Head of caudate nucleus (tissue), 42 donors: ENCODE measurements around the gene LTBP1.
"Not testable (repeated sequence)": the region's sequence is repeated elsewhere in the genome, so short reads cannot be mapped to it uniquely, and the experiment has no call there.

ENCODE experiments used
- DNase-seq, 42 donors: peaks; one replicate each; pipeline versions ENCODE4 v3.0.0 to v3.0.0-alpha.2; 2020 to 2021; ENCODE audit warnings: mixed read lengths in 7 of 42
- intact Hi-C: fragments of 100-400 bp; cut with DNase I; formaldehyde crosslinking; loops from one replicate; pipeline ENCODE4 v1.15.0; 2022

The LTBP1 gene, protein sequence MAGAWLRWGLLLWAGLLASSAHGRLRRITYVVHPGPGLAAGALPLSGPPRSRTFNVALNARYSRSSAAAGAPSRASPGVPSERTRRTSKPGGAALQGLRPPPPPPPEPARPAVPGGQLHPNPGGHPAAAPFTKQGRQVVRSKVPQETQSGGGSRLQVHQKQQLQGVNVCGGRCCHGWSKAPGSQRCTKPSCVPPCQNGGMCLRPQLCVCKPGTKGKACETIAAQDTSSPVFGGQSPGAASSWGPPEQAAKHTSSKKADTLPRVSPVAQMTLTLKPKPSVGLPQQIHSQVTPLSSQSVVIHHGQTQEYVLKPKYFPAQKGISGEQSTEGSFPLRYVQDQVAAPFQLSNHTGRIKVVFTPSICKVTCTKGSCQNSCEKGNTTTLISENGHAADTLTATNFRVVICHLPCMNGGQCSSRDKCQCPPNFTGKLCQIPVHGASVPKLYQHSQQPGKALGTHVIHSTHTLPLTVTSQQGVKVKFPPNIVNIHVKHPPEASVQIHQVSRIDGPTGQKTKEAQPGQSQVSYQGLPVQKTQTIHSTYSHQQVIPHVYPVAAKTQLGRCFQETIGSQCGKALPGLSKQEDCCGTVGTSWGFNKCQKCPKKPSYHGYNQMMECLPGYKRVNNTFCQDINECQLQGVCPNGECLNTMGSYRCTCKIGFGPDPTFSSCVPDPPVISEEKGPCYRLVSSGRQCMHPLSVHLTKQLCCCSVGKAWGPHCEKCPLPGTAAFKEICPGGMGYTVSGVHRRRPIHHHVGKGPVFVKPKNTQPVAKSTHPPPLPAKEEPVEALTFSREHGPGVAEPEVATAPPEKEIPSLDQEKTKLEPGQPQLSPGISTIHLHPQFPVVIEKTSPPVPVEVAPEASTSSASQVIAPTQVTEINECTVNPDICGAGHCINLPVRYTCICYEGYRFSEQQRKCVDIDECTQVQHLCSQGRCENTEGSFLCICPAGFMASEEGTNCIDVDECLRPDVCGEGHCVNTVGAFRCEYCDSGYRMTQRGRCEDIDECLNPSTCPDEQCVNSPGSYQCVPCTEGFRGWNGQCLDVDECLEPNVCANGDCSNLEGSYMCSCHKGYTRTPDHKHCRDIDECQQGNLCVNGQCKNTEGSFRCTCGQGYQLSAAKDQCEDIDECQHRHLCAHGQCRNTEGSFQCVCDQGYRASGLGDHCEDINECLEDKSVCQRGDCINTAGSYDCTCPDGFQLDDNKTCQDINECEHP (N-terminal part only)

DNA sequence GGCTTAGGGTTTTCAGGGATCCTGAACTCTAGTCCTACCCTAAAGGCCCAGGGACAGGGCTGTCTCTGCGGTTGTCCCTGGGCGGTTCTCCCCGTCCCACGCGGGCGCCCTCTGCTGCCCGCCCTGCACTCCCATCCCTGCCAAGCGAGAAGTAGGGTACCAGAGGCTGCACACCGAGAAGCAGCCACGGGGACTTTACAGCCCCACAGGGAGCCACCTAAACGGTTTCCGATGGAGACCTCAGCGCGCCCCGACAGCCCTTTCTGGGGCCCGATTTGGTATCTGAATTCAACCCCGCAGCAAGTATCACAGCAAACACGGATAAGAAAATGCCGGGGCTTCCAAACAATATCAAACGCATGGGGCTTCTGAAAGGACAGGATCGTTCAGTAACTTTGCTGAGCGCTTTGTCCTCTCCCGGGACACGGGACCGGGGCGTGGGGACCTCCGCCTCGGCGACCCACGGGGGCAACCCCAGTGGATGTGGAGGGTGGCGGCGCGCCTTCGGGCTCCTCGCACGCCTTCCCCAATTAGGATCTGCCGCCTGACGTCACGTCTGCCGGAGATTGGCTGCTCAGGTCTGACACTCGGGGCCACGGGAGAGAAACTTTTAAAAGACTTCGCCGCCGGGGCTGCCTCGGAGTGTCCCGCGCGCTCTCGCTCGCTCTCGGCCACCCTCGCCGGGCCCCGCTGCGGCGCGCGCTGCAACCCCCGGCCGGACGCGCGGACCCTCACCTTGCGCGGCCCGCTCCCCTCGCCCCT, at the start of gene LTBP1:
LTBP1 (plus strand) TSS at position 640 of the 762 bp plus-strand sequence. CDS start 372 bp downstream, outside the sequence.
- intact Hi-C loops: loop anchor here (5.0 to 10.0 kb wide), 2 partner anchors 78 to 174 kb away; no protein-coding TSS in a partner anchor
- peak; percentile 53 to 88 (median 72) for DNase-seq

DNA sequence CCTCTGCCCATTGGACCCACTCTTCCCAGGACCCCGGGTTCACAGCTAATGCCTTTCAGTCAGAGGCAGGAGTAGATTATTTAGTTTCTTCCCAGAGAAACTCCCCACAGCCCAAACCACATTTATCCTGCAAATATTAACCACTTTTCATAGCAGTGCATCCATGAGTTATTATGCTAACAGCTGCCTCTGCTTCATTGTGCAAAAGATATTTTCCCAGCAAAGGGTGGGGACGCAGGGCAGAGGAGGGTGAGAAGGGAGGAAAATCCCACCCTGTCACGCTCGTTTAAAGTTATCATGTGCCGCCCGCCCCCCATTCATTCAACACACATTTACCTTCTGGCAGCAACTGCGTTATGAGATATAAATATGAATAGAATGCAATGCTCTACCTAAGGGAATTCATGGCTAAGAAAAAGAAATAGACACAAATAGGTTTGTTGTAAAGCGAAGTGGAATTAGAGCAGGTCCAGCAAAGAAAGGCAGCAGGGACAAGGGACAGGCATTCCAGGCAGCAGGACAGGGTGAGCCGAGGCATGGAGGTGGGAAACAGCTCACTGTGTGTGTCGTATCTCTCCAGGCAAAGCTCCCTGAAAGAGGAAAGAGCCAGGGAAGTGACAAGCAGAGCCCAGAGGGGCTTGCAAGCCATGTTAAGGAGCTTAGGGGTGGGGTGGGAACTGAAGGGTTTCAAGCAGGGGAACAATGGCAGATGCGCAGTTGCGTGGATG, 46.3 kb upstream of the LTBP1 start:
- intact Hi-C loops: no loop called here
- no peak for DNase-seq

GRCh38 chr2:32901313-32901712, 45.4 kb upstream of the LTBP1 start:
- DNase-seq: no peak
- intact Hi-C loops: no loop called here

DNA sequence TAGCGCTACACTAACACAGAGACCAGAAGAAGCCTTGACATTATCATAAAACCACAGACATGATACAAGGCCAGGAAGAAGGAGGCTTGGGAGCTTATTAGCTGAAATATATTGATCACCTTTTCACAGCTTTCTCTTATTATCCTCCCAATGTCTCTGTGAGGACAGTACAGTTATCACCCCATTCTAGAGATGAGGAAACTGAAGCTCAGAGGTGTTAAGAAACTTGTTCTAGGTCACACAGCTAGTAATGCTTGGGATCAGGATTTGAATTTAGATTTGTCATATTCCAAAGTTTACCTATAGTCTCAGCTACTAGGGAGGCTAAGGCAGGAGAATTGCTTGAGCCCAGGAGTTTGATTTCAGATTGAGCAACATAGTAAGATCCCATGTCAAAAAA, 44.6 kb upstream of the LTBP1 start:
- no peak for DNase-seq
- intact Hi-C loops: no loop called here

DNA sequence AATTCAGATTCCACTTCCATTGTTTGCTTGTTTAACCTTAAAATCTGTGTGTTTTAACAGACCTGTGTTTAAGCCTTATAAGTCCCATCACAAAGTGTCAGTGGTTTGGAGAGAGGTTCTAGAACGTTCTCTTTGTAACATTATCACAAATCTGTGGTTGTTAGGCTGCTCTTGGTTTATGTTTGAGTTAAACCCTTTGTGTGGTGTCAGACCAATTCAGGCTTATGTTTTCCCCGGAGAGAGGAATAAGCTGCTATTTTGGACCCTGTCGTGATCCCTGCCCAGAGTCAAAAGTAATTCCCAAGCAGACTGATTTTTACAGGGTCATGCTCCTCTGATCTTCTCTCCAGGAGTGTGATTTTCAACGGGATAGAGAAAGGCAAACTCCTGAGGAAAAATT, 43.8 kb upstream of the LTBP1 start:
- intact Hi-C loops: no loop called here
- no peak for DNase-seq

- DNase-seq: no peak
- intact Hi-C loops: no loop called here
Measured at GRCh38 chr2:32904074-32904473, 42.7 kb upstream of the LTBP1 start.

GRCh38 chr2:32904751-32905150, 42.0 kb upstream of the LTBP1 start:
- intact Hi-C loops: no loop called here

DNA sequence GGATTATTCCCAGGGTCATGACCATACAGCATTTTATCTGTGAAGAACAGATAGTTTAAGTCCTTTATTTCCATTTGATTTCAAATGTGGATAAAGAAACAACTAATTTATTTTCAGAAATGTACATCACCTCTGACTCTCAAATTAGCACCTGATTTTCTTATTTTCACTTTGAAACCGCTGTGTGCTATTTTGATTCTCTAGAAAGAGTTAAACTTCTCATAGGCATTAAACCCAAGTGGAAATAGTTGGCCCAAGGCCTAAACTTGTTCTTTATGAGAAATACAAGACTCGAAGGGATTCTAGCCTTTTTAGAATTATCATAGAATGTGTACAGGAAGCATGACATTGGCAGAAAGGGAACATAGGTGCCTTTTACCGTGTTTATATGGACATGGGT, 41.5 kb upstream of the LTBP1 start:
- intact Hi-C loops: no loop called here
- no peak for DNase-seq

More at GRCh38 chr2:32904751-32905150, 42.0 kb upstream of the LTBP1 start:
- DNase-seq: no peak

DNA sequence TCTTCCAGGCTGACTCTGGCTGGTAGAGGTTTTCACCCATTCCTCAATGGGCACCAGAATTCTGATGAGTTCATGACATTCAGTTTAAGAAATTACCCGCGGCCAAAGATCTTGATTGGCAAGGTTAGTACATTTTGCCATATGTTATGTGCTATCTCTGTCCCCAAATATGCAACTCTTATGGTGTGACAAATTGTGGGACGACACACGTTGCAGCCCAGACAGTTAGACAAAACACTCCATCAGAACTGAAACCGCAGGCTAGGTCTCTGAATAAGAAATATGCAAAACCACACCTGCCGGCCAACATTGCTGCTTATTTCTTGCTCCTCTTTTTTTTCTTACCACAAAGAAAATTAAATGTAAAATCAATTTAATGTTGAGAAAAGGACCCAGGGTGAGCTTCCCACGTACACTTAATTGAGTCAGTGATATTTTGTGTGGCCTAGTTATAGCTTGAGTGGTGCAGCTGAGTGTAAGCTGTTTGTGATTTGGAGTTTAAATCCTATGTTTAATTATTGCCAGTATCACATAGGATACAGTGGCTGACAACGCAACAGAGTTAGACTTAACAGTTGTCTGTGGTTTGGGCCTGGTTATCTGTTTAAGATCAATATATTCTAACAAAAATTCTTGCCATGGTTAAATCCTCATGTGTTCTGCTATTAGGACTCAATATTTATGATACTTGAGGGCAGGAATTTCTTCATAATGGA, 35.7 kb upstream of the LTBP1 start:
- intact Hi-C loops: no loop called here
- no peak for DNase-seq

DNA sequence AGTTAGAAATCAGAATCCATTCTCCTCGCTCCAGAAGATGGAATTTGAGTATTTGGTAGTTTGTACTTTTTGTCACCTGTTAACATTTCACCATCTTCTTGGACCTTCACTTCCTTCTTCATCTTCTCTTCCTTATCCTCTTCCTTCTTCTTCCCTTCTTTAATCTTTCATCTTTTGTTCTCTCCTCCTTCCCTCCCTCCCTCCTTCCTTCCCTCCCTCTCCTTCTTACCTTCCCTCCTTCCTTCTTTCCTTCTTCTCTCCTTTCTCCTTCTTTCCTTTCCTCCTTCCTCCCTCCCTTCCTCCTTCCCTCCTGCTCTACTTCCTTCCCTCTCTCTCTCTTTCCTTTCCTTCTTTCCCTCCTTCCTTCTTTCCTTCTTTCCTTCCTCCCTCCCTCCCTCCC, 31.1 kb upstream of the LTBP1 start:
- no peak for DNase-seq
- intact Hi-C loops: no loop called here

DNA sequence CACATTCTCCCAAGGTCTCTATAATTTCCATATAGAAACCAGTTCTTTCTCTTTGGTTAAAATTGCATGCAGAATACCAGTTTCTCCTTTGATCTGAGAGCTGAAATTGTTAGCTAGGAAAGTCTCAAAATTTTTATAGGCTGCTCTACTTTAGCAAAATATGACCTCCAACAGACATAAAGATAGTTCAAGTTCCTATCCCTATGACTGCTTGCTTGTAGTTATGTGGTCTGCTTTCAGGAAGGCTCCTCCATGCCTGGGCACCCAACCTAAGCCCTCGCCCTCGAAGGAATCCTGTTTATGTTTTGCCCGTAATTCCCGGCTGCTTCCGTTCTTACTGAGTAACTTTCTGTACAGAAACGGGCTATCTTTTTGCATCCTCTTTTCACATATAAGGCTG, 28.0 kb upstream of the LTBP1 start:
- intact Hi-C loops: no loop called here
- no peak for DNase-seq

DNA sequence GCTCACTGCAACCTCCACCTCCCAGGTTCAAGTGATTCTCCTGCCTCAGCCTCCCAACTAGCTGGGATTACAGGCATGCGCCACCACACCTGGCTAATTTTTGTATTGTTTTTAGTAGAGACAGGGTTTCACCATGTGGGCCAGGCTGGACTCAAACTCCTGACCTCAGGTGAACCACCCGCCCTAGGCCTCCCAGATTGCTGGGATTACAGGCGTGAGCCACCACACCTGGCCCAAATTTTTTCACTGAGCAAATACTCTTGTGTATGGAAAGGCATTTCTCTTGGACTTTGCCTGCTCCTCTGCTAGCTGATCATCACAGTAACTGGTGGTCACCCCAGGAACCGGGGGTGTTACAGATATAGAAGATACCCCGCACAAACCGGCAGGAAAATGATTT, 26.9 kb upstream of the LTBP1 start:
- DNase-seq, intact Hi-C loops: not testable (repeated sequence)

- DNase-seq, intact Hi-C loops: not testable (repeated sequence)
Measured at GRCh38 chr2:32921486-32921885, 25.3 kb upstream of the LTBP1 start.

- intact Hi-C loops: no loop called here
- no peak for DNase-seq
Measured at GRCh38 chr2:32922501-32922900, 24.3 kb upstream of the LTBP1 start.

DNA sequence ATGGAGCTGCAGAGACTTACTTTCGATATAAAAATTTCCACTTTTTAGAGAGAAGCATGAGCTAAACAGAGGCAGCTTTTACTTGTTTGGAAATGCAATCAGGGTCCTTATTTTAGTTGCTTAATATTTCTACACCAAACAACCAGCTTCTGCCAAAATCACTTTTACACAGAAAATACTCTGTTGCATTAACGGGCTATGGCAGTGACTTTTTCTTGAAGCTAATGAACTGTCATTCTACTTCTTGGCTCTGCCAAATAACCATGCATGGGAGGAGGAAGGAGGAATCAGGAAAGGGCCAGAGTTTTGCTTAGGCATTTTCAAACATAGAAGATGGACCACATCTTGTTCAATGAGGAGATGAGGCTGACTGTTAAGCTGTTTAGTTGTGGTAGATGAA, 23.6 kb upstream of the LTBP1 start:
- intact Hi-C loops: no loop called here
- DNase-seq: no peak

DNA sequence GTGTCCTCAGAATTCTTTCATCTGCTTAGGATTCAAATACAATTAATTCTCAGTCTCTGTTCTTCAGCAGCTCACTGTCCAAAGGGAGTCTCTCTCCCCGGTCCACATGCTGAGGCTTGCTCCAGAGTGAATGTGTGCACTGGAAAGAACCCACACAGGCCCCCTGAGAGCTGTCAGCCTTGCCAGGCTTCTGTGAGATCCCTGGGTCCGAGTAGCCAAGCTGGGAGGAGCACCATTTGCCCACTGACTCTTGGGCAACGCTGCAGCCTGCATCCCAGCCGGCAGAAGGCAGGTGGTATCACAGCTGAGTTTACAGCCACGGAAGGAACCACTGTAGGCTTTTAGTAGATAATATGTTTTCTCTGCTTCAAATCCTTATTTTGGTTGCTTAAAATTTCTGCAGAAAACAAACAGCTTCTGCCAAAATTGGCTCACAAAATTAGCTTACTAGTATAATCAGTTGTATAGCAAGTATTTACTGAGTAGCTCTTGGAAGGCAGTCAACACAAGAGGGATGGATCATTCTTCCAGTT, 21.4 kb upstream of the LTBP1 start:
- peak in 2 of 42 donors; percentile 7 to 40 for DNase-seq
- intact Hi-C loops: no loop called here
